Tibial nerve (tissue), 4 donors: ENCODE measurements around the gene MCUR1.

Experiments
- EP300 ChIP-seq, 2 donors: sonication (generic); formaldehyde crosslinking; IDR thresholded peaks; one replicate each; pipeline ENCODE4 v1.6.1; 2017; ENCODE audit warnings: antibody characterized with exemption in 2 of 2, mild to moderate bottlenecking in 1 of 2
- POLR2A ChIP-seq, 2 donors: fragments of 450-650 bp; IDR thresholded peaks; one replicate each; pipeline ENCODE4 v1.6.1; 2017; ENCODE audit warnings: antibody characterized with exemption in 2 of 2, mild to moderate bottlenecking in 2 of 2, moderate library complexity in 2 of 2
- TF ChIP-seq, protein P1 (sequence below), 5 experiments: fragments of 200-600 bp in 3 of 5; fragments of 450-650 bp in 2 of 5; sonication (generic) in 3 of 5; IDR thresholded peaks; one replicate each; pipeline ENCODE4 v1.5.1; 2016 to 2019; ENCODE audit warnings: antibody characterized with exemption in 5 of 5, mild to moderate bottlenecking in 3 of 5, moderate library complexity in 2 of 5

DNA sequence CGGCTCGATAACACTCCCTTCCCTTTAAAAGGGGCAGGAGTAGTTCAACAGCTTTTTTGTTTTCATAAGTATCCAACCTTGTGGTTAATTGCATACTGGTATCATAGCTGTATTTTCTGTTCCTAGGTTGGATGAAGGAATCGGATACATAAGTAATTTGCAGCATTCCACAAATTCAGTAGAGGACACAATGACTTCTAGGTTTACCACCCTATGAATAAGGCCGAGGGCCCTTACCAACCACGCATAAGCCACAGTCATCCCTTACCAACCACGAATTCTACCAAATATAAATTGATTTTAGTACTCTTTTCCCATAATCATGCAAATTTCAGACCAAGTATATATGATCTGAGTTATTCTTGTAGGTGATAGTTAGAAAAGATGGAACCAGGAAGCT is 36.3 kb downstream of the MCUR1 start:
- TF ChIP-seq, protein P1, sequence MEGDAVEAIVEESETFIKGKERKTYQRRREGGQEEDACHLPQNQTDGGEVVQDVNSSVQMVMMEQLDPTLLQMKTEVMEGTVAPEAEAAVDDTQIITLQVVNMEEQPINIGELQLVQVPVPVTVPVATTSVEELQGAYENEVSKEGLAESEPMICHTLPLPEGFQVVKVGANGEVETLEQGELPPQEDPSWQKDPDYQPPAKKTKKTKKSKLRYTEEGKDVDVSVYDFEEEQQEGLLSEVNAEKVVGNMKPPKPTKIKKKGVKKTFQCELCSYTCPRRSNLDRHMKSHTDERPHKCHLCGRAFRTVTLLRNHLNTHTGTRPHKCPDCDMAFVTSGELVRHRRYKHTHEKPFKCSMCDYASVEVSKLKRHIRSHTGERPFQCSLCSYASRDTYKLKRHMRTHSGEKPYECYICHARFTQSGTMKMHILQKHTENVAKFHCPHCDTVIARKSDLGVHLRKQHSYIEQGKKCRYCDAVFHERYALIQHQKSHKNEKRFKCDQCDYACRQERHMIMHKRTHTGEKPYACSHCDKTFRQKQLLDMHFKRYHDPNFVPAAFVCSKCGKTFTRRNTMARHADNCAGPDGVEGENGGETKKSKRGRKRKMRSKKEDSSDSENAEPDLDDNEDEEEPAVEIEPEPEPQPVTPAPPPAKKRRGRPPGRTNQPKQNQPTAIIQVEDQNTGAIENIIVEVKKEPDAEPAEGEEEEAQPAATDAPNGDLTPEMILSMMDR (IDR thresholded peaks at IDR 0.05): no peak
- TF ChIP-seq POLR2A (IDR thresholded peaks at IDR 0.05): no peak
- no peak for TF ChIP-seq EP300 (IDR thresholded peaks at IDR 0.05)
